RWPE1 (cell line): ENCODE measurements around the gene ZNF316.

Experiments
- CTCF ChIA-PET: fragments of 350-600 bp; sonication (Branson Sonifier 250); formaldehyde crosslinking; extraction: SDS; loops from one replicate; lab custom pipeline; 2021; lab: Yijun Ruan, JAX
- POLR2A ChIA-PET: fragments of 400-600 bp; formaldehyde crosslinking; extraction: SDS; loops from one replicate; lab custom pipeline; 2020; ENCODE audit warnings: antibody characterized with exemption; ENCODE audit not compliant: low non-redundant PET; lab: Yijun Ruan, JAX
- DNase-seq: peaks from one replicate; pipeline ENCODE4 v3.0.0; 2012; ENCODE audit warnings: low spot score
- H3K27ac ChIP-seq: fragments of 450-650 bp; 2 replicates; pipeline ENCODE4 v1.5.1; 2017
- TF ChIP-seq, protein P1 (sequence below): fragments of 450-650 bp; conservative IDR thresholded peaks from 2 replicates; pipeline ENCODE4 v1.5.1; 2017; ENCODE audit warnings: low read depth, mild to moderate bottlenecking

The ZNF316 gene

DNA sequence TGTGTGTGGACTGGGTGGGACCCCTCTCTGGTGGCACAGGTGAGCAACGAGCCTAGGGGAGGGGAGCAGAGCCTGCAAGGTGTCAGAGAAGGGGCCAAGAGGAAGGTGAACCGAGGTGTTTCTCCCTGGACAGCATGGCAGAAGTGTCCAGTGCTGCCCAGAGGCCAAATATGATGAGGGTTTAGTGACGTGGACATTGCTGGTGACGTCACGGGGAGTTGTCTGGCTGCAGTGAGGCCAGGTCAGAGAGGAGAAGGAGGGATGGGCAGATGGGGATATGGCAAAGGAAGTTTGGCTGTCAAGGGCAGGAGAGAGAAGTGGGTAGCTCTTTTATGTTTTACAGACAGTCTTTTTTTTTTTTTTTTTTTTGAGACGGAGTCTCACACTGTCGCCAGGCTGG lies 24.3 kb upstream of the ZNF316 start:
- CTCF ChIA-PET = no interaction called here

DNA sequence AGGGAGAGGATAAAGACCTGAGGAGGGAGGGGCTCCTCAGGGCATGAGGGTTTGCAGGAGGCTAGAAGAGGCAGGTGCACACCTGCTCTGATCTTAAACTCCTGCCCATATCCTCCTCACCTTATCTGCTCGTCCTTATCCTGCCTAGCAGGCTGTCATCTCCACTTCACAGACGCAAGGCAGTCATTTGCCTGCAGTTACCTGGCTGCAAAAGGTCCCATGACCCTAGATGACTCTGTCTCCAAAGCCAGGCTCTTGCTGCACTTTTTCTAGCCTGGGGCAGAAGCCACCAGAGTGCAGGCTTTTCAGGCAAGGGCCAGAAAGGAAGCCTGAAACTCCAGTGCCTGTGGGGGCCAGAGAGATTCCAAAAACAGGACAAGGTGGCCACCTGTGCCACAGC lies 23.4 kb upstream of the ZNF316 start:
- TF ChIP-seq, protein P1, sequence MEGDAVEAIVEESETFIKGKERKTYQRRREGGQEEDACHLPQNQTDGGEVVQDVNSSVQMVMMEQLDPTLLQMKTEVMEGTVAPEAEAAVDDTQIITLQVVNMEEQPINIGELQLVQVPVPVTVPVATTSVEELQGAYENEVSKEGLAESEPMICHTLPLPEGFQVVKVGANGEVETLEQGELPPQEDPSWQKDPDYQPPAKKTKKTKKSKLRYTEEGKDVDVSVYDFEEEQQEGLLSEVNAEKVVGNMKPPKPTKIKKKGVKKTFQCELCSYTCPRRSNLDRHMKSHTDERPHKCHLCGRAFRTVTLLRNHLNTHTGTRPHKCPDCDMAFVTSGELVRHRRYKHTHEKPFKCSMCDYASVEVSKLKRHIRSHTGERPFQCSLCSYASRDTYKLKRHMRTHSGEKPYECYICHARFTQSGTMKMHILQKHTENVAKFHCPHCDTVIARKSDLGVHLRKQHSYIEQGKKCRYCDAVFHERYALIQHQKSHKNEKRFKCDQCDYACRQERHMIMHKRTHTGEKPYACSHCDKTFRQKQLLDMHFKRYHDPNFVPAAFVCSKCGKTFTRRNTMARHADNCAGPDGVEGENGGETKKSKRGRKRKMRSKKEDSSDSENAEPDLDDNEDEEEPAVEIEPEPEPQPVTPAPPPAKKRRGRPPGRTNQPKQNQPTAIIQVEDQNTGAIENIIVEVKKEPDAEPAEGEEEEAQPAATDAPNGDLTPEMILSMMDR = no peak
- CTCF ChIA-PET = interaction anchor here (0.7 kb wide), 1 partner anchor 1220 kb away, joined by 3 read pairs; no protein-coding TSS in a partner anchor
- POLR2A ChIA-PET = no interaction called here
- no peak for DNase-seq
- H3K27ac ChIP-seq = no peak overlapping the region

More for the DNA sequence above, 24.3 kb upstream of the ZNF316 start:
- POLR2A ChIA-PET = no interaction called here
- H3K27ac ChIP-seq = no peak overlapping the region
- TF ChIP-seq, protein P1 = no peak
- DNase-seq = no peak

DNA sequence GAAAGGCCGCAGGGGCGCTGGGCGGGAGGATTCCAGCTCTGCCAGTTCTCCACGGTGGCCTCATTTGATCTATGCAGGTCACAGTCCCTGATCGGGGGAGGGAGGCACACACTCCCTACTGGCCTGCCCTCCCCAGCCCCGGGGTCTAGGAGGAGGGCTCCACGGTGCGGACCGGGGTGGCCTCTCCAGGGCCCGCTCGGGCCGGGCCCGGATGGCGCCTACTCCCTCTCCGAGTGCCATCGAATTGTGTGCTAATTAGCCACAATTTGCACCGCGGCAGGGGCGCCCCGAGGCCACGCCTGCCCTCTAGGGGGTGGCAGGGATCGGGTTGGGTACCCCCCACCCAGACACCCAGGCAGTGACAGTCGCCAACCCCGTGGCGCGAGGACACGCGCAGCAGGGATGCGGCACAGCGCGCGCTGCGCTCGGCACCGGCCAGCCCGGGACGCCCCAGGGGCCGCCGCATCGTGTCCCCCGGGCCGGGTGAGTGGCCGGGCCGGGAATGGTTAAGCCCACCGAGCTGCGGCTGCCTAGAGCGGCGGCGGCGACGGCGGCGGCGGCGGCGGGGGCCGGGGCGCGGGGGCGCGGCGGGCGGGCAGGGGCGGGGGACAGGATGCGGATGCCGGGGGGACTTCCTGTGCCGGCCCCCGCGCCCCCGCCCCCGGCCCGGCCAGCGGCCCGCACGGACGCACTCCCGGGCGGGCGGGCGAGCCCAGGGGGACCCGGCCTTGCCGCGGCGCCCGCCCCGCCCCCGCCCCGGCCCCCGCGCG lies 22.0 kb upstream of the ZNF316 start, which contains the start of gene ZNF853:
Gene ZNF853, plus strand, starts transcription at position 658 of the 770 bp plus-strand sequence. CDS start 565 bp downstream, outside the sequence.
- H3K27ac ChIP-seq = no peak within 1 kb of the TSS
- POLR2A ChIA-PET = no interaction called here
- TF ChIP-seq, protein P1 = no peak
- DNase-seq = no peak
- CTCF ChIA-PET = interaction anchor here (0.7 kb wide), 1 partner anchor 26 kb away, joined by 3 read pairs; no protein-coding TSS in a partner anchor

DNA sequence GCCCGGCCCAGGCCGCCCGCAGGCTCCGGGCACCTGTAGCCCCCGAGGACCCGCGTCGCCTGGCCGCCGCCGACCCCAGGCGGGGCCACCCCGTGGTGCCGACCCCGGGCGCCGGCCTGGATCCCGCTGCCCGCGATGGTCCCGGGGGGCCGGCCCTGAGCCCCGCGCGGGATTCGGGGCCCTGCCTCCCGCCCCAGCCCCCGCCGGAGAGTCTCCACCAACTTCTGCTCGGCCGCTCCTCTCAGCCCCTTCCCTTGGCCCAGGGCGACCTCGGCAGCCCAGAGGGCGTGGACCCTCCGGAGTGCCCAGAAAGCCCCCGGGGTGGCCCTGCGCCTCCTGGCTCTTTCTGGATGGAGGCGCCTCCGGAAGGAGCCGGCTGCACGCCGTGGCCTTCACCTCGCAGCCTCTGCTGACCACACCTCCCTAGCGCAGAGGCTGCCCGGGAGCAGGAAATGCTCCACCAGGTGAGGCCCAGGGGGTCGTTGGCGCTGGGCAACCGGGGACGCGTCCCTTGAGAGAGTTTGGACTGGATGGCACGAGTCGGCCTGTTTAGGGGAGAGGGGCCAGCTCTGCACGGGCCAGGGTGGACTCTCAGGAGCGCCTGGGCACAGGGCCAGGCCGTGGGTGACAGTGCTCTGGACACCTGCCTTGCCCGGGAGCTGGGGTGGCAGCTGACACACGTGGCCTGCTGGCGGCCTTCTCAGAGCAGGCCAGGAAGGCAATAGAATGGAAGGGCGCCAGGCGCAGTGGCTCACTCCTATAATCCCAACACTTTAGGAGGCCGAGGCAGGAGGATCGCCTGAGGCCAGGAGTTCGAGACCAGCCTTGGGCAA lies 21.2 kb upstream of the ZNF316 start:
- ChIA-PET CTCF (interaction anchor here (0.7 kb wide), 1 partner anchor 25 kb away, joined by 3 read pairs; no protein-coding TSS in a partner anchor), POLR2A (no interaction called here)
- H3K27ac ChIP-seq = no peak overlapping the region
- TF ChIP-seq, protein P1 = no peak
- DNase-seq = no peak

DNA sequence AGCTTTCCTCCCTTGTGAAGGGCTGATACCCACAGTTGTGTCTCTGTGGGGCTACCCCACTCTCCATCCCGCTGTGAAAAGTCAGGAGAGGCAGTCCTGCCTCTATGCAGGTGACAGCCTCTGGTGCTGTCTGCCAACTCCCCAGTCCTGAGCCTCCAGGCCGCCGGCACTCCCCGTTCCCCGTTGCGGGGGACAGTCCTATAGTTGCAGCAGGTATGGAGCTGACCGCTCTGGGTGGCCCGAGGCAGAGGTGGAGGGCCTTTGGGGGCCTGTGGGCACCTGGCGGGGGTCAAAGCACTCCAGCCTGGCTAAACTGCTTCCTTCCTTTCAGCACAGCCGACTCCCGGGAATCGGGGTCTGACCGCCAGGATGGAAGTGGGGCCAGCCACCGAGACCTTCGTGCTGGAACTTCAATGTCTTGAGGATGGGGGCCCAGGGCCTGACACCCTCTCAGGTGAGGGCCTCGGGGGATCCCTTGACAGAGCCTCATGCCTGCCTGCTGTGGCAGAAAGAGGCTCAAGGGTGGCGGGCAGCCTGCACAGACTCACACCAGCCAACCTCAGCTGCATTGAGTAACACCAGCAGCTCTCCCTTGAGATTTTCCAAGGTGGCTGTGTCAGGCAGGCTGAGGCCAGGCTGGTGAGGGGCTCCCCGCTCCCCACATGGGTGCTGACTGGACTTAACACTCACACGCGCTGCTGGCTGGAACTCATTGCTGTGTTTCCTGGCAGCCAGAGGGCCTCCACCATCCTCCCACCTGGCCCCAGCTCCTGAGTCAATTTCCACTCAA lies 20.1 kb upstream of the ZNF316 start:
- H3K27ac ChIP-seq = no peak overlapping the region
- ChIA-PET CTCF (no interaction called here), POLR2A (interaction anchor here (0.5 kb wide), 1 partner anchor 566 kb away, joined by 5 read pairs; no protein-coding TSS in a partner anchor)
- TF ChIP-seq, protein P1 = no peak
- no peak for DNase-seq

DNA sequence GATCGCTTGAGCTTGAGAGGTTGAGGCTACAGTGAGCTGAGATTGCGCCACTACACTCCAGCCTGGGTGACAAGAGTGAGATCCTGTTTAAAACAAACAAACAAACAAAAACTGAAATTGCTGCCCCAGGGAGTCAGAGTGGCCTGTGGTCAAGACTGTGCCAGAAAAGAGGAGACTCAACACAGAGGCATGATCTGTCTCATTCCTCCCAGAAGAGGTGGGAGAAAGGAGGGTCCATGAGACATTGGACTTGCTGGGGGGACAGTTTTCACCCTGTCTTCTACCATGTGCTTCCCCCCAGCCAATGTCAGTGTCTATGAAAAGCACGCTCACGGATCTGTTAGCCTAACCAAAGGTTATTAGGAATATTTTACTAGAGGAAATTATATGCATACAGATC lies 18.5 kb upstream of the ZNF316 start:
- H3K27ac ChIP-seq = no peak overlapping the region
- TF ChIP-seq, protein P1 = no peak
- ChIA-PET POLR2A (no interaction called here), CTCF (no interaction called here)
- no peak for DNase-seq
